ENCODE measurements around the gene TMEM250.
"Not testable (repeated sequence)": the region's sequence is repeated elsewhere in the genome, so short reads cannot be mapped to it uniquely, and the experiment has no call there.

The TMEM250 gene

DNA sequence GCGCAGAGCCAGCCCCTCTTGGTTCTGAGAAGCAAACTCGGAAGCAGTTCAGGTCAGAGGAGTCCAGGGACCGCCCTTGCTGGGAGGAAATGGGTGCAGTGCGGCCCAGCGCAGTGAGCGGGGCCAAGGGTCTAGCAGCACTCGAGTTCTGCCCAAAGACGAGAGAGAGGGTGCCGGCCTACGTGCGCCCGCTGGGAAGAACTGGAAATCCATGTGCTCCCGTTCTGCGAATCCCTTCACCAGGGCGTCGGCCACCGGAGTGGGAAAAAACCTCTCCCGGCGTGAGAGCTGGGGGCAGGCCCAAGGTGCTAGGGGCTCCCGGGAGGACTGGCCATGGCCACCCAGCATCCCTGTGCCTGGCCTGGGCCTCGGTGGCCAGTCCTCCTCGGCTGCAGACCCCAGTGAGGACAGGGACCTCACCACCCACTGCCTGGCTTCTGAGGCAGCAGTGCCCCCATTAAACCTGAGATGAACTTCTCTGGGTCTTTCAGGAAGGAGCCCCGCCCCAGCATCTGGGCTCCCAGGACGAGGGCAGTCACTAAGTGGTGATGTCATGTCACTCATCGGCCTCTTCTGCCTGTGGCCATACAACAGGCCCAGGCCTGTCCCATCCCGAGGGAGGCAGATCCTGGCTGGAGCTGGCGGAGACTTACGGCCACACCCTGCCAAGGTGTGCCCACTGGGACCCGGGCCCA lies 10.6 kb downstream of the TMEM250 start:
- in situ Hi-C loops (cut with HindIII; ENCODE audit: low sequenced_read_pairs) = no loop called here

DNA sequence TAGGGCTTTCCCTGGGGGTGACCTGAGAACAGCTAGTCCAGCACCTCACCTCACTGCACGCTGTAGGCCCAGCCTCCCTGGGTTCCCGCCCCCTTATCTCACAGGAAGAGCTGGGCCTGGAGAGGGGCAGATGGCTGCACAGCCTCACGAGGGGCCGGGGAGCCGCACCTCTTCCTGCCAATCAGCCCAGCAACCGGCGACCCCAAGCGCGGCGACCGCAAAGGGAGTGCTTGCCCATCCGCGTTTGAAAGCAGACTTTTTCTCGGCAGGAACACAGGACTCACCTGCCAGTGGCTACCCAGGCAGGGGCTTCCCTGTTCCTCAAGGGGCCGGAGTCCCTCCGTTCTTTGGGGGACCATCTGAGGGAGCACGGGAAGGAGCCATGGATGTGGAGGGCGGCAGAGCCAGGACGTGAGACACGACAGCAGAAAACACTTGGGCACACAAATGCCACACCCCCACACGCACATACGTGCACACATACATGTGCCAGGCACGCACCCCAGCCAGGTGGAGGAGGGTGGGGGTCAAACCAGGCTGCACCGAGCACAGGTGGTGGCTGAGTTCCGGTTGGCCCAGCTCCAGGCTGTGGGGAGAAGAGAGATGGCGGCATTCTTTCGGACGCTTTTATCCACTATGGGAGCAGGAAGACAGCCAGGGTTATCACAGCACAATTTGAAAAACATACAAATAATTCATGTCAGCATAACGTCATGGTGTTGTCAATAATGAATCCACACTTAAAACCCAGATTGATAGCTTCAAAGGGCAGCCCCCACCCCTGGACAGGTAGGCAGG lies 11.3 kb downstream of the TMEM250 start:
- TF ChIP-seq, protein P1, sequence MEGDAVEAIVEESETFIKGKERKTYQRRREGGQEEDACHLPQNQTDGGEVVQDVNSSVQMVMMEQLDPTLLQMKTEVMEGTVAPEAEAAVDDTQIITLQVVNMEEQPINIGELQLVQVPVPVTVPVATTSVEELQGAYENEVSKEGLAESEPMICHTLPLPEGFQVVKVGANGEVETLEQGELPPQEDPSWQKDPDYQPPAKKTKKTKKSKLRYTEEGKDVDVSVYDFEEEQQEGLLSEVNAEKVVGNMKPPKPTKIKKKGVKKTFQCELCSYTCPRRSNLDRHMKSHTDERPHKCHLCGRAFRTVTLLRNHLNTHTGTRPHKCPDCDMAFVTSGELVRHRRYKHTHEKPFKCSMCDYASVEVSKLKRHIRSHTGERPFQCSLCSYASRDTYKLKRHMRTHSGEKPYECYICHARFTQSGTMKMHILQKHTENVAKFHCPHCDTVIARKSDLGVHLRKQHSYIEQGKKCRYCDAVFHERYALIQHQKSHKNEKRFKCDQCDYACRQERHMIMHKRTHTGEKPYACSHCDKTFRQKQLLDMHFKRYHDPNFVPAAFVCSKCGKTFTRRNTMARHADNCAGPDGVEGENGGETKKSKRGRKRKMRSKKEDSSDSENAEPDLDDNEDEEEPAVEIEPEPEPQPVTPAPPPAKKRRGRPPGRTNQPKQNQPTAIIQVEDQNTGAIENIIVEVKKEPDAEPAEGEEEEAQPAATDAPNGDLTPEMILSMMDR (IDR thresholded peaks at IDR 0.05; ENCODE audit: low read depth, low read length, missing control alignments) = no peak
- no peak for DNase-seq (ENCODE audit: low read depth)
- in situ Hi-C loops (cut with HindIII; ENCODE audit: low sequenced_read_pairs) = no loop called here
- no peak overlapping the region for H3K4me3 ChIP-seq (ENCODE audit: low read depth, low read length)

More for the DNA sequence above, 10.6 kb downstream of the TMEM250 start:
- TF ChIP-seq, protein P1 (IDR thresholded peaks at IDR 0.05; ENCODE audit: low read depth, low read length, missing control alignments) = no peak
- DNase-seq (ENCODE audit: low read depth) = no peak
- no peak overlapping the region for H3K4me3 ChIP-seq (ENCODE audit: low read depth, low read length)

DNA sequence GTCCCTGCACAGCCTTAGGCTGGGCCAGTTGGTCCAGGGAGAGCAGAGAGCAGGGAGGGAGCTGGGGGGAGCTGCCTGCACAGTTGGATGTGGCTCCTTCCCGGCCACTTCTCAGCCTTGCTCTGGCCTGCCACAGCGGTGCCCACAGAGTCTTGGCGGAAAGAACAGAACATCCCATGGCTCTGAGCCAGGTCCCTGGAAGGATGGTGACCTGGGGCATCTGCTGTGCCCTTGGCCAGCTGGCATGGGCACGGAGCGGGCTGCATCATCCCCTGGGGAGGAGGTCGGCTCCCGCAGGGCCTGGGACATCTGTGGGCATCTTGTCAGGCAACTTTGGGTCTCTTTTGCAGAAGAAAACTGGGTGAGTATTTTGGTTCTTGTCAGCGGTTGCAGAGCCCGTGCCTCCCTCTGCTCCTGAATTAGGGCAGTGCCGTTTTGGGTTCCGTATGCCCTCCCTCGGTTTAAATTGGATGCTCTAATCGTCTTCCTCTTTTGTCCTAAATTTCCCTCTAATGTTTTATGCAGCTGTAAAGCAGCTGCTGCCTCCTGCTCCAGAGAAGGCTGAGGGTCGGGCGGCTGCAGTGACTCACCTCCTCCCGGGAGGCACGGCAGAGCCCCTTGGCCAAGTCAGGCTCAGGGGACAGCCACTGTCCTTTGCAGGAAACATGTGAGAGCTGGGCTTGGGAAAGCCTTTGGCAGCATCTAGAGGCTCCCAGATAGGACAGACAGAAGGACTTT lies 13.1 kb downstream of the TMEM250 start:
- in situ Hi-C loops (cut with HindIII; ENCODE audit: low sequenced_read_pairs) = no loop called here
- TF ChIP-seq, protein P1 (IDR thresholded peaks at IDR 0.05; ENCODE audit: low read depth, low read length, missing control alignments) = no peak
- no peak for DNase-seq (ENCODE audit: low read depth)
- H3K4me3 ChIP-seq (ENCODE audit: low read depth, low read length) = no peak overlapping the region

DNA sequence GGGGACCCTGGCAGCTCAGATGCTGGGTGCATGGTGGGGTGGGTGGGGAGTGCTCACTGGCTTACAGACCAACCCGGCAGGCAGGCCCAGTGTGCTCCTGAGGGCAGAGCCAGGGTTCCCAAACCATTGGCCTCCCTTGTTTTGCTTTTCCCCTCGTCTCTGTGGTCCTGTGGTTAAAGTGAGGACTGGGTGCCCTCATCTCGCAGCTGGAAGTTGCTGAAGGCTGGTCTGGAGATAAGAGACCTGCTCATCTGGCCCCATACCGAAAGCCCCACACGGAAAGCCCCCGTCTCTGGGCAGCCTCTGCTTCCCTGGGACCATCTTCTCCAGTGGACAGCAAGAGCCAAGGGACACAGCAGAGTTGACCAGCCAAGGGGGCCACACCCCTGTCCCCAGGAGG lies 13.8 kb downstream of the TMEM250 start:
- DNase-seq (ENCODE audit: low read depth) = no peak
- TF ChIP-seq, protein P1 (IDR thresholded peaks at IDR 0.05; ENCODE audit: low read depth, low read length, missing control alignments) = no peak
- in situ Hi-C loops (cut with HindIII; ENCODE audit: low sequenced_read_pairs) = no loop called here

DNA sequence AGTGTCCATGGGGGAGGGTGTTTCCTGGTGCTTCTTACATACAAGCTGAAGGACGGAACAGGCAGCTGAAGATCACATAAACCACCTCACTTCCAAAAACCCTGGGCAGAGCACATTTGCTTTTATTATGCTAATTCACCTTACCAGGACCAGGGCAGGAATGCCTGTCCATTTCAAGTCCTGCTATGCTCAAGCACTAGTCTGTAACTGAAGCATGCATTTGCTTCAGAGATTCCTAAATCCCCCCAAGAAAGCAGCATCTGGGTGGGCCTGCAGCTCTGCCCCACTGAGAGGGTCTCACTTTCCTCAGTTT lies 14.2 kb downstream of the TMEM250 start:
- no peak for DNase-seq (ENCODE audit: low read depth)
- no peak overlapping the region for H3K4me3 ChIP-seq (ENCODE audit: low read depth, low read length)
- TF ChIP-seq, protein P1 (IDR thresholded peaks at IDR 0.05; ENCODE audit: low read depth, low read length, missing control alignments) = no peak
- in situ Hi-C loops (cut with HindIII; ENCODE audit: low sequenced_read_pairs) = no loop called here

More for the DNA sequence above, 13.8 kb downstream of the TMEM250 start:
- no peak overlapping the region for H3K4me3 ChIP-seq (ENCODE audit: low read depth, low read length)

DNA sequence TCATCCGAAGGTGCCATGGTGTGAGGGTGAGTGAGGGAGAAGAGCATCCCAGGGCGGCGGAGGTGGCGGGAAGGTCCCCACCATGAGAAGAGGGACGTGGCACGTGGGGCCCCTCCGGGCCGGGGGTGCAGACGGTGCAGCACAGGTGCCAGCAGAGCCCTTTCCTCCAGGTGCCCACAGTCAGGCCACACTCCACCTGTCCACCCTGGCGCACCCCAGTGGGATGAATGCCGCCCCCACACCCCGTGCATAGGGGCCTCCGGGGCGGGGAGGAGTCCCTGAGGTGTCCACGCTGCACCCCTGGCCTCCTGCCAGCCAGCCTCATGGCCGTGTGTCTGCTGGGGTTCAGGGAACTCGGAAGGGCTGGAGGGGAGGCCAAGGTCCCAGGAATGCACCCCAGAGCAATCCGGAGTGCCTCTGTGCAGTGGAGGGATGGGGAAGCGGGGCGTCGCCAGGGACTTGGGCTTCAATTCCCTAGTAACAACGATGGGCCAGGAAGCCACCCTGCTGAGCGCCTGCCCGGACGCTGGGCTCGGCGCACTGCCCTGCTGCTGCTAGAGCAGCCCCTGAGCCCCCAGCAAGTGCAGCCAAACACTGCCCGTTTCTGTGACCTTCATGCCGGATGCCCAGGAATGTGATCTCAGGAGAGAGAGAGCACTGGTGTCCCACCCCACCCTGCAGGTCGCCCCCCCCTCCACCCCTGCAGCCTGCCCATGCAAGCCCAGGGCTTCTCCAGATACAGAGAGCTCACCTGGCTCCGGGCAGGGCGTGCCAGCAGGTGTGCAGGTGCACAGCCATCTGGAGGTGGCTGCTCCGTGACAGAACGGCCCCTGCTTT lies 14.8 kb downstream of the TMEM250 start:
- TF ChIP-seq, protein P1 (IDR thresholded peaks at IDR 0.05; ENCODE audit: low read depth, low read length, missing control alignments) = no peak
- no peak overlapping the region for H3K4me3 ChIP-seq (ENCODE audit: low read depth, low read length)
- no peak for DNase-seq (ENCODE audit: low read depth)
- in situ Hi-C loops (cut with HindIII; ENCODE audit: low sequenced_read_pairs) = no loop called here

DNA sequence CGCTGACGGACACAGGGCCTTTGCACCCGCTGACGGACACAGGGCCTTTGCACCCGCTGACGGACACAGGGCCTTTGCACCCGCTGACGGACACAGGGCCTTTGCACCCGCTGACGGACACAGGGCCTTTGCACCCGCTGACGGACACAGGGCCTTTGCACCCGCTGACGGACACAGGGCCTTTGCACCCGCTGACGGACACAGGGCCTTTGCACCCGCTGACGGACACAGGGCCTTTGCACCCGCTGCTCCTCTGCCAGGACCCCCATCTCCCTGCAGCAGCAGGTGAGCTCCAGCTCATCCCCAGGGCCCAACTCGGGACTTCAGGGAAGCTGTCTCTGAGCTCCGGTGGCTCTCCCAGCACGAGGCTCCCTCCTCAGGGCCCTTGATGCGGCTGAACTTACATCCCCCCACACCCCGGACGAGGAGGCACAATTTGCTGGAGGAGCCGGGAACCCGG lies 17.0 kb downstream of the TMEM250 start:
- in situ Hi-C loops (cut with HindIII; ENCODE audit: low sequenced_read_pairs); H3K4me3 ChIP-seq (ENCODE audit: low read depth, low read length); DNase-seq (ENCODE audit: low read depth): not testable (repeated sequence)
